Fibroblast of lung (primary cell): Measurements from ENCODE around the gene FBLN2. TPM values are rescaled to one million over a fixed set of nuclear protein-coding genes. Genes with fewer than 3 reads are reported as not detected.

Source experiments
- DNase-seq, 2 donors: peaks; one replicate each; pipeline versions ENCODE4 v3.0.0 to v3.0.0-alpha.2; 2010; ENCODE audit warnings: low read depth in 2 of 2
- H2AFZ ChIP-seq: 2 replicates; pipeline ENCODE4 v1.5.1; 2012; ENCODE audit warnings: low read length, control low read depth, inconsistent platforms
- H3K27ac ChIP-seq: 2 replicates; pipeline ENCODE4 v1.5.1; 2011; ENCODE audit warnings: low read length, control low read depth; ENCODE audit not compliant: insufficient read depth
- H3K27me3 ChIP-seq: 2 replicates; pipeline ENCODE4 v1.5.1; 2011; ENCODE audit warnings: mild to moderate bottlenecking, low read length; ENCODE audit not compliant: control insufficient read depth, insufficient read depth
- H3K36me3 ChIP-seq: 2 replicates; pipeline ENCODE4 v1.5.1; 2011; ENCODE audit warnings: low read length; ENCODE audit not compliant: control insufficient read depth, insufficient read depth
- H3K4me1 ChIP-seq: 2 replicates; pipeline ENCODE4 v1.5.1; 2011; ENCODE audit warnings: low read length; ENCODE audit not compliant: control insufficient read depth, insufficient read depth; ENCODE audit errors: extremely low read depth
- H3K4me2 ChIP-seq: 2 replicates; pipeline ENCODE4 v1.5.1; 2011; ENCODE audit warnings: low read length, control low read depth; ENCODE audit not compliant: insufficient read depth; ENCODE audit errors: extremely low read depth
- H3K4me3 ChIP-seq, 4 experiments: fragments of 200-600 bp in 1 of 4; sonication (generic) in 1 of 4; replicated peaks in 1 of 4; 2 replicates each; pipeline ENCODE4 v1.5.1; 2011 to 2016; ENCODE audit warnings: low read length in 4 of 4, low read depth in 3 of 4, mild to moderate bottlenecking in 3 of 4, control low read depth in 2 of 4, inconsistent platforms in 1 of 4, mixed read lengths in 1 of 4; ENCODE audit not compliant: insufficient read depth in 1 of 4; ENCODE audit errors: control extremely low read depth in 1 of 4
- H3K79me2 ChIP-seq: 2 replicates; pipeline ENCODE4 v1.5.1; 2012; ENCODE audit warnings: mild to moderate bottlenecking, low read length, inconsistent platforms; ENCODE audit not compliant: control insufficient read depth, insufficient read depth
- H3K9ac ChIP-seq: 2 replicates; pipeline ENCODE4 v1.5.1; 2011; ENCODE audit warnings: mild to moderate bottlenecking, low read length, control low read depth; ENCODE audit not compliant: insufficient read depth
- H3K9me3 ChIP-seq: 2 replicates; pipeline ENCODE4 v1.5.1; 2012; ENCODE audit warnings: low read depth, low read length; ENCODE audit not compliant: control insufficient read depth, insufficient read depth
- H4K20me1 ChIP-seq: 2 replicates; pipeline ENCODE4 v1.5.1; 2011; ENCODE audit warnings: low read length; ENCODE audit not compliant: control insufficient read depth, insufficient read depth; ENCODE audit errors: extremely low read depth
- EZH2 ChIP-seq: IDR thresholded peaks from 2 replicates; pipeline ENCODE4 v1.5.1; 2012; ENCODE audit warnings: low read length, control low read depth, mild to moderate bottlenecking; ENCODE audit errors: missing control alignments
- polyA plus RNA-seq, 2 donors: library from polyadenylated mRNA; depleted of rRNA in 1 of 2; stranded (reverse) in 1 of 2; unstranded in 1 of 2; fragments of >200 nt; gene quantifications; 2 replicates each; pipeline ENCODE4 v1.2.1, GENCODE V29; 2011 to 2012; ENCODE audit warnings: missing spikeins in 1 of 2
- total RNA-seq: library from RNA; depleted of rRNA; stranded (reverse); fragments of >200 nt; gene quantifications from 2 replicates; pipeline ENCODE4 v1.2.1, GENCODE V29; 2014
- TF ChIP-seq, protein P1 (sequence below), 2 donors: IDR thresholded peaks in 1 of 2; conservative IDR thresholded peaks in 1 of 2; 1 replicate in 1 of 2; 2 replicates in 1 of 2; pipeline ENCODE4 v1.5.1; 2011 to 2012; ENCODE audit warnings: low read length in 2 of 2, control low read depth in 1 of 2, inconsistent platforms in 1 of 2, low read depth in 1 of 2, mild to moderate bottlenecking in 1 of 2

FBLN2 gene
- total and polyA plus RNA-seq, 2 donors (not counting 1 experiment from before 2014, with no cell fraction given), result 25.4 to 138 TPM

DNA sequence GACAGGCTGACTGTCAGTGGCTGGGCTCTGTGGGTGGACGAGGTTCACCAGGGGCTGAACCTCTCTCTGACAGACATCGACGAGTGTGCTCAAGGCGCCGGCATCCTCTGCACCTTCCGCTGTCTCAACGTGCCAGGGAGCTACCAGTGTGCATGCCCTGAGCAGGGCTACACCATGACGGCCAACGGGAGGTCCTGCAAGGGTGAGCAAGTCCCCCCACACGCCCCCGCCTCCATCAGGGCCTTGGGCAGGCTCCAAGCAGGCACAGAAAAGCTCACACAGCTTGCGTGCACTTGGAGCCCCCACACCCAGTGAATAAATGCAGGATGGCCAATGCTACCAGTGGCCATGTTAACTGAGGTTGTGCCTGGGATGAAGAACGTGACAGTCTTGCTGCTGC is 82.3 kb downstream of the FBLN2 start:
- no peak for DNase-seq
- Histone ChIP-seq H3K27me3 (no peaks in the 10 kb centered on the region), H3K9me3 (no peaks in the 10 kb centered on the region), H3K9ac (no peak overlapping the region), H3K79me2 (no peaks in the 10 kb centered on the region), H3K36me3 (no peaks in the 10 kb centered on the region), H3K4me3 (no peak overlapping the region), H3K27ac (no peak overlapping the region), H3K4me2 (no peak overlapping the region), H3K4me1 (no peaks in the 10 kb centered on the region), H4K20me1 (no peaks in the 10 kb centered on the region), H2AFZ (no peak overlapping the region)
- TF ChIP-seq EZH2, result no peak
- TF ChIP-seq, protein P1, sequence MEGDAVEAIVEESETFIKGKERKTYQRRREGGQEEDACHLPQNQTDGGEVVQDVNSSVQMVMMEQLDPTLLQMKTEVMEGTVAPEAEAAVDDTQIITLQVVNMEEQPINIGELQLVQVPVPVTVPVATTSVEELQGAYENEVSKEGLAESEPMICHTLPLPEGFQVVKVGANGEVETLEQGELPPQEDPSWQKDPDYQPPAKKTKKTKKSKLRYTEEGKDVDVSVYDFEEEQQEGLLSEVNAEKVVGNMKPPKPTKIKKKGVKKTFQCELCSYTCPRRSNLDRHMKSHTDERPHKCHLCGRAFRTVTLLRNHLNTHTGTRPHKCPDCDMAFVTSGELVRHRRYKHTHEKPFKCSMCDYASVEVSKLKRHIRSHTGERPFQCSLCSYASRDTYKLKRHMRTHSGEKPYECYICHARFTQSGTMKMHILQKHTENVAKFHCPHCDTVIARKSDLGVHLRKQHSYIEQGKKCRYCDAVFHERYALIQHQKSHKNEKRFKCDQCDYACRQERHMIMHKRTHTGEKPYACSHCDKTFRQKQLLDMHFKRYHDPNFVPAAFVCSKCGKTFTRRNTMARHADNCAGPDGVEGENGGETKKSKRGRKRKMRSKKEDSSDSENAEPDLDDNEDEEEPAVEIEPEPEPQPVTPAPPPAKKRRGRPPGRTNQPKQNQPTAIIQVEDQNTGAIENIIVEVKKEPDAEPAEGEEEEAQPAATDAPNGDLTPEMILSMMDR (conservative IDR thresholded peaks at IDR 0.05 in 1 of 2, IDR thresholded peaks at IDR 0.05 in 1 of 2; ENCODE audit: low read depth in 1 of 2, low read length in 2 of 2), result no peak

DNA sequence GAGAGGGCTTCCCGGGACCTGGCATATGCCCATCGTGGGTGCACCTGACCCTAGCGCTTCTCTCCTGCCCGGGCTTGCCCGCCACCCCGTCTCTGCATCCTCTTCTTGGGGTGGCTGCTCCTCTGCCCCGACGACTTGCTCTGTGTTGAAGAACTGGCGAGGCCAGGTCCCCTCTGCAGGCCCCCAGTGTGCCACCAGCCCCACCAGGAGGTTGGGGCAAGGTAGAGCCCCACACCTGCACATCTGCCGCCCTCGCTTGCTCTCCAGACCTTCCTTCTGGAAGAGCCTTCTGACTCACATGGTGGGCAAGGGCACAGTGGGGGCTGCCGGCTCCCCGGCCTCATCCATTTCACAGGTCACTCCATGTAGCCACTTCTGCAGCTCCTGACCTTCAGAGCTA is 84.3 kb downstream of the FBLN2 start:
- DNase-seq, result no peak
- TF ChIP-seq, protein P1 (conservative IDR thresholded peaks at IDR 0.05 in 1 of 2, IDR thresholded peaks at IDR 0.05 in 1 of 2; ENCODE audit: low read depth in 1 of 2, low read length in 2 of 2), result no peak
- no peak for TF ChIP-seq EZH2
- Histone ChIP-seq H3K36me3 (no peaks in the 10 kb centered on the region), H2AFZ (no peak overlapping the region), H3K4me3 (no peak overlapping the region), H3K79me2 (no peaks in the 10 kb centered on the region), H3K27ac (no peak overlapping the region), H4K20me1 (no peaks in the 10 kb centered on the region), H3K27me3 (no peaks in the 10 kb centered on the region), H3K4me2 (no peak overlapping the region), H3K9me3 (no peaks in the 10 kb centered on the region), H3K4me1 (no peaks in the 10 kb centered on the region), H3K9ac (no peak overlapping the region)

DNA sequence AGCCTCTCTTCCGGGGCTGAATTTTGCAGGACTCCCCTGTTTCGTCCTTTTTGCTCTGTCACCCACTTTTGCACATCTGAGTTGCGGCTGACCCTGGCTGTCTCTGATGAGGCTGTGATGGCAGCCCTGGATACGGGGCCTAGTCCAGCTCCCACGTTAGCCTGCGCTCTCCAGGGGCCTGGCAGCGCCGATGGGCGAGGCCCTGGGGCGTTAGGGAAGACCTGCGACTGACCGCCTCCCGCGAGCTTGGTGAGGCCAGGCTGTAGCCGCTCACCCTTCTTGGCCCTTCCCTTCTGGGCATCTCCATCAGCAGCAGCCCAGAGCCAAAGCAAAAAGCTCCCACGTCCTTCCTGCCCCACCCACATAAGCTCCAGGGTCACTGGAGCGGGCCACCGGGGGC is 85.2 kb downstream of the FBLN2 start:
- no peak for DNase-seq
- Histone ChIP-seq H3K27me3 (no peaks in the 10 kb centered on the region), H4K20me1 (no peaks in the 10 kb centered on the region), H3K27ac (no peak overlapping the region), H3K36me3 (no peaks in the 10 kb centered on the region), H2AFZ (no peak overlapping the region), H3K79me2 (no peaks in the 10 kb centered on the region), H3K4me2 (no peak overlapping the region), H3K4me3 (no peak overlapping the region), H3K9ac (no peak overlapping the region), H3K4me1 (no peaks in the 10 kb centered on the region), H3K9me3 (no peaks in the 10 kb centered on the region)
- no peak for TF ChIP-seq EZH2
- TF ChIP-seq, protein P1 (conservative IDR thresholded peaks at IDR 0.05 in 1 of 2, IDR thresholded peaks at IDR 0.05 in 1 of 2; ENCODE audit: low read depth in 1 of 2, low read length in 2 of 2), result no peak
